ENCODE results near the gene KLF3.

Gene KLF3

DNA sequence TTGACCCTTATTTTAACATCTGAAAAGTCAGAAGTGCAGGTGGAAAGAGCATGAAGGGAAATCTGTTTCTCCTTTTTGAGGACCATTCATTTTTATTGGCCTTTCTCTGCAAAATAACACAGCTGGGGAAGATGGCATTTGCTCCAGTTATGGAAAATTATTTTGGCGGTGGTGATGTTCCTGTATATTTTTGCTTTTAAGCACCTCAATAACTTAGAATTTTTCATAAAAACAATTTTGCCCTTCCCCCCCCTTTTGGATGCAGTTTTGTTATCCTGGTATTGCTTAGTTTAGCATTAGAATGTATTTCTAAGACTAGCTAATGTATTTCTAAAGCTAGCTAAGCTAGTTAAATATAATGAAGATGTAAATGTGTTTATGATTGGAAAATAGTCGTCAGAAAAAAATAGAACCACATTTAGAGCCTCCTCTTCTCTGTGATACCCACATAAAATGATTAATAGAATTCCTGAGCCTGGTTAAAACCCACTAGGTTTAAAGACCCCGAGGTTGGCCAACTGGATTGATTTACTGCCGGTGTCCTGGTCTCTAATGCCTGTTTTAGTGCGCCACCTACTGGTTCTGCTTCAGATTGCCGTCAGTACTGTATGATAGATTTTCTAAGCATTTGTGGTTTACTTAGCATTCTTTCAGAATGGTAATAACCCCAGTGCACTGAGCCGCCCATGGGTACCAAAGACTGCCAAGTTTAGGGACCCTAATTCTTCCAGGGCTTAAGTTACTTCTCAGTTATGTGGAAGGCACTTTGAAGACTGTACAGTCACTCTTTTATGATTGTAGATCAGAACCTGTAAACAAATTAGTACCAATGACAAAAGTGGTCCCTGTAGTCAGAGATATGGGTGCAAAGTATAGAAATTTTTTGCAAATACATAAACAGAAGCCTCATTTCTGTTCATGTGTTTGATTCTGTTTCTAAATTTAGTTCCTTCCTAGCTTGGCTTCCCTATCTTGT is 11.4 kb downstream of the KLF3 start:
- no peak for DNase-seq

- no peak for DNase-seq
Measured at GRCh38 chr4:38676986-38677385, 13.0 kb downstream of the KLF3 start.

DNA sequence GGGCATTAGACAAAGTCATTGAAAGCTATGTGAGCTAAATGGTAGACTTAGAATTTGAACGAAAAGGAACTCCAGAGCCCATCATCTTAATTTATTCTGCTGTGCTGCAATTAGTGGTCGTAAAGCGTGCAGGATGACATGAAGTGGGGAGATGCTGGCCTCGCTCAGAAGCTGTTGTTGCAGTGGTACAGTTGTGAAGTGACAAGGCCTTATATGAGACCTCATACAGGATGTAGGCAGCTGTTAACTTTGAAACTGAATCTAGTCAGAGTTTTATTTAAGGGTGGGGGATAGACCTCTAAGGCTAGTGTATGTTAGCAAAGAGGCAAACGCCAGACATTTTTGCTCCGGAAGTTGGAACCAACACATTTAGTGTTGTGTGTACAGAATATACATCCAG is 13.4 kb downstream of the KLF3 start:
- no peak for DNase-seq

- no peak for DNase-seq
Measured at GRCh38 chr4:38678078-38678477, 14.1 kb downstream of the KLF3 start.

- DNase-seq, result no peak
Measured at GRCh38 chr4:38679921-38680320, 15.9 kb downstream of the KLF3 start.

DNA sequence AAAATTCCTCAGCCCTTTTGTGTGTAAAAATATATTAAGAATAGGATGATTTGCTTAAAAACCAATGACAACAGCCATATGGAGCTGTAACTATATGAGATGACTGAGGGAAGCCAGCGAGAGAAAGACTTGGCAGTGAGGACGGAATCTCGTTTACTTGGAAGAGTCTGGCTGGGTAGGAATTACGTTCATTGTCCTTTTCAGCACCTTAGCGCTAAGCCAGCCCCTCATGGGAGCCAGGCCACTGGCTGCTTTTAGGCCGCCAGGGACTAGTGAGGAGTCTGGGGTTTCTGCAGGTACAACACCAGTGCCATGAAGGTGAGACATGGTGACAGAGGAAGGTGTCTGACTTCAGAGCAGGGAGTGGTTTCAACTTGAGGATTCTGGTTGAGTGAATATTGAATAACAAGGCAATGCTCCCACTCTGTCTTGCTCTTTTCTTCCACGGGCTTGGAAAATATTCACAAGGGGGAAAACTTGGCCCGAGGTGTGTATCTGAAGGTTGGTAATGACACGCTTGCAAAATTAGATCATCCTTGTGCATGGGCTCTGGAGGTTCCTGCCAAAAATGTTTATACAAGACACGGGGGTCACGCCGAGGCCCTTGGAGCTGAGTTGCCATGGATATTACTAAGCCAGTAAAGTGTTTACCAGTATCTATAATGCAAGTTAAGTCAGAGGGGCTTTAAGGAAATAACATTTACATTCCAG is 17.4 kb downstream of the KLF3 start:
- no peak for DNase-seq

- DNase-seq, result no peak
Measured at GRCh38 chr4:38682336-38682735, 18.3 kb downstream of the KLF3 start.

- no peak for DNase-seq
Measured at GRCh38 chr4:38683276-38683675, 19.3 kb downstream of the KLF3 start.

DNA sequence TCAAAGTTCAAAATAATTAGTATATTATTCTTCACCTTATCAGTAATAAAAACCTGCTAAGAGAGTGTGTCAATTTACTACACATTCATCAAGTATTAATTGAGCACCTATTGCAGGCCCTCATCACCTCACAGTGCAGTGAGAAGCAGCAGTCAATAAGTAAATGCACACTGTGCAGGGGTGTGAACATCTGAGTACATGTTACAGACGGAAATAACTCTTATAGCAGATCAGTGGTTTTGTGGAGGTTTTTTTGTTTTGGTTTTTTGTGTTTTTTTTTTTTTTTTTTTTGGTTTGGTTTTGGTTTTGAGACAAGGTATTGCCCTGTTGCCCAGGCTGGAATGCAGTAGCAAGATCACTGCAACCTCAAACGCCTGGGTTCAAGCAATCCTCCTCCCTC is 20.3 kb downstream of the KLF3 start:
- no peak for DNase-seq

DNA sequence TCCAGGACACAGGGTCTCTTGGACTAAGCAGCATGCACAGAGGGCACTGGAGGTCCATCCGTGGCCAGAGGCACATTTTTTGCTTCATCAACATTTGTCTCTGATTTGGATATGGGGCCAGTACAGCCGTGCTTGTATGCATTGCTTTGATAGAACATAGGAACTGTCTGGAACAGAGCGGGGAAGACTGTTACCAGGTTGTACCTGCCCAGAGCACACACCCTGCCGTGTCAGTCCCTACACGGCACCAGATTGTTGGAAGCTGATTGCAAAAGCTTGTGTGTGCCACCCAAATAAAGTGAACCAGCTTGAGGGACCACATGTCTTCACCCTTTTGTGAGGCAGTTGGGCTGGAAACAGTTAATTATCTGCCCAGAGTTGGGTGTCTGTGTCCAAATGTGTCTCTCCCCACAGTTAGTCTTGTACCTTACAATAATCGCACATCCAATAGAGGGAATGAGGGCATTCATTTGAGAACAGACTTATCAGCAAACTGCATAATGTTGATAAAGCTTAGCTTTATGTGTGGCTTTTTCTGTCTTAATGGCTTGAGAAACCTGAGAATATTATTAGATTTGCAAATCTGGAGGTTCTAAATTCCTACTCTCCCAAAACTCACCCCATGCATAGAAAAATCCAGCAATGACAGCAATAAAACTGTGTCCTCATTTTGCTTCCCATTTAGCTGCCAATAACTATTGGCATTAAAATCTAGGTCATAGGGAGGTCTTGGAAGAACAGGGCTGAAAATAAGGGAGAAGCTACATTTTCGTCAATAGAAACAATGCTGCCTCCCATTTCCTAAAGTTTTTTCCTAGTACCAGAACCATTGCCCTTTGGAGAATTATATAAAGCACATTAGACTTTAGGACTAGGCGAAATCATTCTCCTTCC is 21.2 kb downstream of the KLF3 start:
- DNase-seq, result no peak

GRCh38 chr4:38686682-38687081 is 22.7 kb downstream of the KLF3 start:
- DNase-seq, result no peak

DNA sequence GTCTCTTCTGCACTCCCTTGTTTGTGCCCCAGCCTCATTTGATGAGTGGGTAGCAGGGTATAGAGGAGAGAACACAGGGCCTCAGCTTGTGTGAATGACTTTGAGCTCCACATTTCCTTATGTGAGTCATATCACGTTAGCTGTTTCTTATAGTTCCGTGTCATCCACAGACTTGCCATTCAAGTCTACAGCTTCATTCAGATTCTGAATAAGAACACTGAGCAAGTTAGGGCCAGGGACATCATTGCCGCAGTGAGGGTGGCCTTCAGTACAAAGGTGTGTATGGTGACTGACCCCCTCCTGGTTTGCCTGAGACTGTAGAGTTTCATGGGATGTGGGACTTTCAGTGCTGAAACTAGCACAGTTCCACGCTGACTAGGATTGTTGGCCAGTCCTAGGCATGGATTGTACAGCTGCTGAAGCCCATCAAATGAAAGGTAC is 23.6 kb downstream of the KLF3 start:
- DNase-seq, result no peak

DNA sequence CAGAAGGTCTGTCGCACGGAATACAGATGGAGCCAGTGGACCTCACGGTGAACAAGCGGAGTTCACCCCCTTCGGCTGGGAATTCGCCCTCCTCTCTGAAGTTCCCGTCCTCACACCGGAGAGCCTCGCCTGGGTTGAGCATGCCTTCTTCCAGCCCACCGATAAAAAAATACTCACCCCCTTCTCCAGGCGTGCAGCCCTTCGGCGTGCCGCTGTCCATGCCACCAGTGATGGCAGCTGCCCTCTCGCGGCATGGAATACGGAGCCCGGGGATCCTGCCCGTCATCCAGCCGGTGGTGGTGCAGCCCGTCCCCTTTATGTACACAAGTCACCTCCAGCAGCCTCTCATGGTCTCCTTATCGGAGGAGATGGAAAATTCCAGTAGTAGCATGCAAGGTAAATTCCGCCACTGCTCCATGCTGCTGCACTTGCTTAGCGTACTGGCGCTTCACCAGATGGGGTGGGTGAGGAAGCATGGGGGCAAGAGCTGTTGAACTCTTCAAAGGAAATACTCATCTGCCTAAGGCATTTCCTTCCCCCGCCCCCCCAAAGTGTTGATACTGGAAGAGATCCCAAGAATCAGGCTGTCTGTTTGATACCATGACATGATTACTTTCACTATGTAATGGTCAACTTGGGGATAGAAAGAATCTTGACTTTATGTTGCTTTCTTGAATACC is 24.8 kb downstream of the KLF3 start:
- no peak for DNase-seq

DNA sequence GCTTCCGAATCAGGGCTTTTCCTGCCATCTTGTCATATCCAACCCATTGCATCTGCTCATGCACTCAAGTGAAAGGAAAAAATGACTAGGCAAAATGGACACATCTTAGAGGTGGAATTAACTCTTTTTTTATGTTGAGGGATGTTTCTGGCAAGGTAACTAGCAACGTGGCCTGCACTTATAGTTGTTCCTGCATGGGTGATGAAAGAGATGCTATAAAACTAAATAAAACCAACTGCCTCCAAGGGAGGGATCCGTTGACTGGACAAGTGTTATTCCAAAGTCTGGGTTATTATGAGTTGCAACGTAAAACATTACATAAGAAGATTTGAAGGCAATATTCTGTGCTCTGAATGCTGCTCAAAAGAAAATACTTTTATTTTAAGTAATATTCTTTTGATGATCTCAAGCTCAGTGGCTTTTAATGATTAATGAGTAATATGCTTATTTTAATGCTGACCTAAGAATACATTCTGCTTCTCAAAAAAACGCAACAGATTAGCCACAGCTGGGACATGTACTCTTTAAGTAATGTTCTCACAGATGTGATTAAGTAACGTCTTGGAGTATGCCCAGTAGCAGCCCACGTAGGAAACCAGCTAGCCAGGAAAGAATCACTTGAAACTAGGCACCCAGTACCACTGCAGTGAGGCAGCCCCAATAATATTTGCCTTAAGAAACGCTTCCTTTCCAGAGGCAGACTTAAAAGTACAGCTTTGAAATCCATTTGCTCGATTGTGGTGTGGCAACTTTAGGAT is 27.4 kb downstream of the KLF3 start:
- no peak for DNase-seq

- DNase-seq, result no peak
Measured at GRCh38 chr4:38692421-38692820, 28.4 kb downstream of the KLF3 start.

DNA sequence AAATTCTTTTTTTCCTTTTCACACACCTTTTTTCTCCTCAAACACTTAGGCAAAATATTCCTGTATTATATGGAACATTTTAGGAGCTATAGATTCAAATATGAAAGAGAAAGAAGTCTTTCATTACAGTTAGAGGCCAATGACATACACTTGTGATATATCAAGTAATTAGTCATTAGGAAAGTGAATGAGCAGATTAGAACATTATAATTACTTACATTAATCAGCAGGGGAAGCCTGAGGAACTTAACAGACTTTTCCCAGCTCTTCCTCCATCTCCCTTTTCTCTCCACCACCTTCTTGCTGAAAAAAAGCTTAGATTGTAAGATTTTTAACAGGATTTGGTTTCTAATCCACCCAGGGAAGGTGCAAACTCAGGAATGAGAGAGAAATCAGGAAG is 29.6 kb downstream of the KLF3 start:
- DNase-seq, result no peak

- DNase-seq, result no peak
Measured at GRCh38 chr4:38694330-38694729, 30.3 kb downstream of the KLF3 start.

- no peak for DNase-seq
Measured at GRCh38 chr4:38695809-38696208, 31.8 kb downstream of the KLF3 start.

DNA sequence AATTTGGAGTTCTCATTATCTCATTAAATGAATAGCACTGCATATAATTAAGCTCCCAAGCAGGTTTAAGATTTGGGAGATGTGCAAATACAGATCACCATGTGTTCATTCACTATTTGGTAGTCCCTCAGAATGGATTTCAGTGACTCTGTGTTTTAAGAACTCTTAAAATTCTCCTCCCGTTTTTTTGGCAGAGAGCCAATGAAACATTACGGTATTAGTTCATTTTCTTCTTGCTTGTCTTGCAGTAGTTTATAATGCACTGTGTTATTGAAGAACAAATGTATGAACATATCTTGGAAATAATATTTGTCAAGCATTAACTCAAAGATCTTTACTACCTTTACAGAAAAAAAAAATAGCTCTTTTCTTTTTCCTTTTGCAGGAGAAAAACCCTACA is 32.7 kb downstream of the KLF3 start:
- DNase-seq, result no peak

DNA sequence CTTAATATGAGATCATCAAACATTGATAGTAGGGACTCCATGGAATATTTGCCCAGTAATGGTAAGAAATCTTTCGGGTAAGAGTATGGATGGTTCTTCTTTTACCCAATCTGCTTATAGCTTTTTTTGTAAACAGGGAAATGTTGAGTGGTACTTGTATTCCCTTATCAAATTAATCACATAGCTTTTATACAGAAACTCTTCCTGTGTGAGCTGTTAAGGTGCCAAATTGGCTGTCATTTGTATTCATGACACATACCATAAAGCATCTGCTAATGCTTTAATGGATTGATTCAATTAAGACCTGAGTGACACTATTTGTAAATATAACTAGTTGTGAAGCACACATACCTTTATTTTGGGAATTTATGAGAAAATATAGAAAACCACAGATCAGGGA is 34.2 kb downstream of the KLF3 start:
- no peak for DNase-seq

DNA sequence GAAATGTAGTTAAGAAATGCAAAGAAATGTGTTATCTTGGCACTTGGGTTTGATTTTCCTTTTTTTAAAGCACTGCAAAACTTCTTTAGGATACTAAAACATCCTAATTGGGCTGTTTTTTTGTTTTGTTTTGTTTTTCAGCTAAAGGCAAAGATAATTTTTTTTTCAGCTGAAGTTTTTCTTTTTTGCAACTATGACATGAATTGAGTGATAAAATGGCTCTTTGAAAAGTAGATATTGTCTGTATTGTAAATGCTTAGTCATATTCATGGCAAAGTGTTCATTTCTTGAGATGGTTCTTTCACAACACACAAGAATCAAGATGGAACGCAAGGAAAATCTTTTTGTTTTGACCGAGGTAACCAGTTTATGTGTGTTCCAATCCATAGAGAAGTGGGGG is 35.1 kb downstream of the KLF3 start:
- no peak for DNase-seq

- DNase-seq, result no peak
Measured at GRCh38 chr4:38703635-38704034, 39.6 kb downstream of the KLF3 start.
